NCI-H2081 treated with DMSO at 0.1 percent for 48 hours (cell line): ENCODE measurements around the gene PROM2.

Experiments
- DNase-seq: peaks from one replicate; lab custom pipeline; 2025; lab: John Stamatoyannopoulos, UW

Gene PROM2

GRCh38 chr2:95285542-95285932, 11.3 kb downstream of the PROM2 start:
- DNase-seq = no peak

- DNase-seq = no peak
These were observed 13.1 kb downstream of the PROM2 start for GRCh38 chr2:95287336-95287735.

- DNase-seq = no peak
These were observed 13.6 kb downstream of the PROM2 start for GRCh38 chr2:95287806-95288205.

GRCh38 chr2:95289253-95289652, 15.0 kb downstream of the PROM2 start:
- DNase-seq = no peak

- DNase-seq = no peak
These were observed 17.0 kb downstream of the PROM2 start for GRCh38 chr2:95291222-95291621.

GRCh38 chr2:95292623-95293260, 18.5 kb downstream of the PROM2 start:
- no peak for DNase-seq

GRCh38 chr2:95294579-95295250, 20.5 kb downstream of the PROM2 start:
- no peak for DNase-seq

GRCh38 chr2:95295376-95295775, 21.1 kb downstream of the PROM2 start:
- DNase-seq = no peak

GRCh38 chr2:95296011-95296410, 21.8 kb downstream of the PROM2 start:
- DNase-seq = peak; percentile 60

GRCh38 chr2:95296880-95297487, 22.7 kb downstream of the PROM2 start, which contains the start of gene KCNIP3:
Gene KCNIP3, plus strand, starts transcription at chr2:95297347. Its CDS starts 92 bp downstream, at chr2:95297439.
- DNase-seq = peak; percentile 66

GRCh38 chr2:95297639-95298395, 23.6 kb downstream of the PROM2 start:
- DNase-seq = no peak

- DNase-seq = no peak
These were observed 24.4 kb downstream of the PROM2 start for GRCh38 chr2:95298486-95299111.

- no peak for DNase-seq
These were observed 25.7 kb downstream of the PROM2 start for GRCh38 chr2:95299961-95300360.

- DNase-seq = no peak
These were observed 26.2 kb downstream of the PROM2 start for GRCh38 chr2:95300450-95300849.

- no peak for DNase-seq
These were observed 26.9 kb downstream of the PROM2 start for GRCh38 chr2:95301186-95301585.

- DNase-seq = no peak
These were observed 27.8 kb downstream of the PROM2 start for GRCh38 chr2:95301876-95302641.

- no peak for DNase-seq
These were observed 29.1 kb downstream of the PROM2 start for GRCh38 chr2:95303191-95303919.

GRCh38 chr2:95305380-95306061, 31.3 kb downstream of the PROM2 start:
- DNase-seq = no peak

- DNase-seq = no peak
These were observed 32.2 kb downstream of the PROM2 start for GRCh38 chr2:95306336-95306895.

GRCh38 chr2:95307036-95307435, 32.8 kb downstream of the PROM2 start:
- DNase-seq = no peak
